Vagina (tissue), 2 donors: ENCODE results near the gene C9orf85.

ENCODE experiments used
- CTCF ChIP-seq, 3 experiments: fragments of 450-650 bp in 2 of 3; fragments of 200-600 bp in 1 of 3; sonication (generic) in 1 of 3; IDR thresholded peaks; one replicate each; pipeline ENCODE4 v1.5.1; 2017 to 2019; ENCODE audit warnings: antibody characterized with exemption in 3 of 3, mild to moderate bottlenecking in 2 of 3, moderate library complexity in 2 of 3
- POLR2A ChIP-seq, 2 donors: fragments of 450-650 bp; IDR thresholded peaks; one replicate each; pipeline ENCODE4 v1.6.1; 2017; ENCODE audit warnings: antibody characterized with exemption in 2 of 2, mild to moderate bottlenecking in 2 of 2, moderate library complexity in 2 of 2
- POLR2AphosphoS5 ChIP-seq, 2 donors: sonication (generic); formaldehyde crosslinking; IDR thresholded peaks; one replicate each; pipeline ENCODE4 v1.9.0; 2017; ENCODE audit warnings: antibody characterized with exemption in 2 of 2, mild to moderate bottlenecking in 2 of 2, low read depth in 1 of 2; ENCODE audit not compliant: insufficient read depth in 1 of 2

- TF ChIP-seq CTCF (IDR thresholded peaks at IDR 0.05) (no peak), POLR2AphosphoS5 (IDR thresholded peaks at IDR 0.05; ENCODE audit: insufficient read depth in 1 of 2, low read depth in 1 of 2) (no peak), POLR2A (IDR thresholded peaks at IDR 0.05) (no peak)
These were observed 784 bp upstream of the C9orf85 start for GRCh38 chr9:71910650-71911060.
